GM21529 (cell line): ENCODE results near the gene STOML2.

Experiments used
- ATAC-seq: cut with Tn5 transposase; IDR thresholded peaks from one replicate; pipeline ENCODE4 v1.9.1; 2021; ENCODE audit not compliant: unreplicated experiment

Gene STOML2

DNA sequence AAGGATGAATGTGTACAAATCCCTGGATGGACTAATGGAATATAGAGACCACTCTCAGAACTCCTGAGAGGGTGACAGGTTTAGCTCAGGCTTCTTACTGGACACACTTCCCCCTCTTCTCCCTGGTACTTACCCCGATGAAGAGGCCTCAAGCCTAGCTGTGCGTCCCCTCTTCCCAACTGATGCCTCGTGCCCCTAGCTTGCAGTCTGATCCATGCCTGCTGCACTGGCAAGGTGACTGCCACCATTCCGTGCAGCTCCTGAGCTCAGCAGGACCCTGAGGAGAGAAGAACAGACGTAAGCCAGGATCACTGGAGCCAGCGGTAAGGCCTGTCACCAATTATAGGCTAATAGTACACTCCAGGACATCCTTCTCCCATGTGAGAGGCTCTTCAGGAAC, 5.5 kb upstream of the STOML2 start:
- no peak for ATAC-seq

GRCh38 chr9:35107297-35108290, 4.7 kb upstream of the STOML2 start:
- ATAC-seq, result no peak

GRCh38 chr9:35106343-35106730, 3.4 kb upstream of the STOML2 start:
- no peak for ATAC-seq

DNA sequence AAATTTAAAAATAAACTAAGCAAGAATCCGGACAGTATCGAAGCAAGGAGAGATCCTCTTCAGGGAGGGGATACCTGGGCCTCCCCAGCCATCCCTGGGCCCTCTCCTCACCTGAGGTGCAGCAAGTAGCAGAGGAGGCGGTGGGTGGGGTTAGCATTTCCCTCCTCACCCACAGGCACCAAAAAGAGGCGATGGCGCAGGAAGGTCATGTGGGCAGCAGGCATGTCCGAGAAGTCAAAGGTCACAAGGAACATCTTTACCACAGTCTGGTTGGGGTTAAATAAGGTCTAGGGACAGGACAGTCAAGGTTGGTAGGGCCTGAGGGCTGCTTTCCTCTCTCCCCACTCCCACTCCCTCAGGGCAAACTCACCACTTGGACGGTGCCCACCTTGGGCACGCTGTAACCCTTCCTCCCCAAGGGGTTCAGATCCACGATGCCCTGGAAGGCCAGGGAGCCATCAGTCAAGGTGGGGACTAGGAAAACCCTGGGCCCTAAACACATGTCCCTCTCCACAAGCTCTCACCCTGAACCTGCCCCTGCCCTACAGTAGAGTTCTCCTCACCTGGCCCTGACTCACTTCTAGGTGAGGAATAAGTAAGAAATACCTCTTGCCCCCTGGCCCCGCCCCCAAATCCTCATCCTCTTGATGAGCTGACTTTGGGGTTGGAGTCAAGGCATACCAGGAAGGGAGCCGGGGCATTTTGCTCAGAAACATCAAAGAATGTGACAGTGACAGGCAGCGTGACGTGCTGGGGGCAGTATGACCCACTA, 2.8 kb upstream of the STOML2 start:
- ATAC-seq, result no peak

DNA sequence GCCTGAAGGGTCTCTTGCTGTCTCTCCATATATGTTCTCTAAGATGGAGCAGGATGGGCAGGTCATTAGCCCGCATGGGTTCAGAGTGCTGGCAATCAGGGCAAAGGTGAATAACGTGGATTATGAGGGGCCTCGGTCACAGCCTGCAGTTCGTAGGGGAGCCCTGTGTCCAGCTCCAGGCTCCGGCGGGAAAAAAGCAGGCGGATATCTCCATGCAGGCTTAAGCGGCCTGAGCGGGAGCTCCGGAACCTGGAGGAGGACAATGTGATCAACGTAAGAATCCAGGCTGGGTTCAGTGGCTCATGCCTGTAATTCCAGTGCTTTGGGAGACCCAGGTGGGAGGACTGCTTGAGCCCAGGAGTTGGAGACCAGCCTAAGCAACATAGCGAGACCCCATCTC, 2.2 kb upstream of the STOML2 start:
- ATAC-seq, result no peak

DNA sequence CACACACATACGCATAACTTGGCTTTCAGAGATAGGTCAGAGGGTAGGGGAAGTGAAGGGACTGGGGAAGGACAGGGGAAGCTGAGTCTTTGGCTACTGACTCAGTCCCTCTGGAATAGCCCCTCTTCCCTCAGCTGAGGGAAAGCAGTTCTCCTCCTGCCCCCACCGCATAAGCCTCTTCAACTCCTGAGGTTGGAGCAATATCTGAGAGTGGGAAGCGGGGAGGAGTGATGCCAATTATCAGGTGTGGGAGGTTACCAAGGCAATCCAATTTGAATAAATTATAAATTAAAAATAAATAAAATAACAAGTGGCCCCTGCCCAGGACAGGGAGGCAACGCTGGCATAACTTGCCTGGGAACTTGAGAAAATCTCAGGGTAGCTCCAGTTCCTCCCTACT, 1.7 kb upstream of the STOML2 start:
- ATAC-seq, result no peak

DNA sequence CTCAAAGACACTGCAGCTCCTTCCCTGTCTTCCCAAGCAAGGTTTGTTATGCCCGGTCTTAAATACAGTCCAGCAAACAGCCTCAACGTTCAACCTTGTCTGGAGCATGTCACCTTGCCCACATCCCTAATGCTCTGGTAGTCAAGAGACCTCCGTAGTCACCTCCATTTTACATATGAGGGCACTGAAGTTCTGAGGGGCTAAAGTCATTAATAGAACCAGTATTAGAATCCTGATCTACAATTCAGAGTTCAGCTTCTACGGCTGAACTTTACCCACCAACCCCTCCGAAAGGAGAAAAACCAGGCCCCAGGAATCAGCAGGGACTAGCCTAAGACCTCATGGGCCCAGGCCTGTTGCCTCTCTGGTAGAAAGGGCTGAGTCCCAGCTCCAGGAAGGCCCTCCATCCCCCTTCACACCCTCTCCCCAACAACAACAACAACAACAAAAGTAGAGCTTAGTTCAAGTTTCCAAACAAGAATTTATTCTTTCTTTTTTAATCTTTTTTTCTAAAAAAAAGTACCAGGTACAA, 795 bp upstream of the STOML2 start:
- no peak for ATAC-seq

- peak; percentile 3 for ATAC-seq
Measured at GRCh38 chr9:35102465-35102768, 514 bp downstream of the STOML2 start.

- ATAC-seq, result no peak
Measured at GRCh38 chr9:35097573-35097972, 5.4 kb downstream of the STOML2 start.

GRCh38 chr9:35096035-35096849, 6.7 kb downstream of the STOML2 start, which contains the start of gene PIGO:
Gene PIGO (minus strand): TSS chr9:35096591. CDS start chr9:35095565, 1,026 bp downstream.
- peak; percentile 89 for ATAC-seq

DNA sequence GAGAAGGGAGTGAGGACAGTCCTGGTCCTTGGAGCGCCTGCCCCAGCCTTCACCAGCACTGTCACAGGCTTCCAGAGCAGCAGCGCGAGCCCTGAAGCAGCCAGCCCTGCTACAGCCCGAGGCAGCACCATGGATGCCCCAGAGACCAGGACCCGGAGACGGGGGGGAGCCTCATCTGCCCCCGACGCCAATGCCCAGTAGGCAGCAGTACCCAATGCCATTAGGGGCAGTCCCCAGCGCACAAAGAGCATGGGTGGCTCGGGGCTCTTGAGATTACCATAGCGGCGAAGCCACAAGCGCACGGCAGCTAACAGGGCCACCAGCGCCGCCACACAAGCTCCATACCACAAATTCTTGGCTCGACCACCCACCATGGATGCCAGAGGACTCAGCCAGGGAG, 11.4 kb downstream of the STOML2 start:
- no peak for ATAC-seq

GRCh38 chr9:35089434-35089833, 13.5 kb downstream of the STOML2 start:
- ATAC-seq, result no peak

GRCh38 chr9:35085078-35085477, 17.9 kb downstream of the STOML2 start:
- no peak for ATAC-seq

GRCh38 chr9:35079426-35080341, 23.2 kb downstream of the STOML2 start, which contains the start of gene FANCG:
Gene FANCG (minus strand): TSS chr9:35079942. CDS start chr9:35079524, 418 bp downstream.
- ATAC-seq, result peak; percentile 88

DNA sequence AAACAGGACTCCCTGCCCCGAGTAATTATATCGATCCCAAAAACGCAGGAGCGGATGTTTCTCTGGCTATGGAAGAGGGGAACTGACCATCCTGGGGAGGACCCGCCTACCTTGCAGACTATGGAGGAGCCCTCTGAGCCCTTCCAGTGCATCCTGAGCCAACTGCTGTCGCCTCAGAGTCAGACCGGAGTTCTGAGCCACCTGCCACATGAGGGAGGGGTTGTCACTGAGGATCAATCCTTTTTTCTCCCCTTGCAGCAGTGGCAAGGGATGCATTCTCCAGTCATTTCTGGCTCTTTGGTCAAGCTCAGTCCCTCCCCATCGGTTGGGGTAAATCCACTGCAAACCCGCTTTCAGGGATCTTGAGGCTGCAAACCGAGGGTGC, 23.9 kb downstream of the STOML2 start:
- ATAC-seq, result no peak

GRCh38 chr9:35078066-35078465, 24.9 kb downstream of the STOML2 start:
- no peak for ATAC-seq

DNA sequence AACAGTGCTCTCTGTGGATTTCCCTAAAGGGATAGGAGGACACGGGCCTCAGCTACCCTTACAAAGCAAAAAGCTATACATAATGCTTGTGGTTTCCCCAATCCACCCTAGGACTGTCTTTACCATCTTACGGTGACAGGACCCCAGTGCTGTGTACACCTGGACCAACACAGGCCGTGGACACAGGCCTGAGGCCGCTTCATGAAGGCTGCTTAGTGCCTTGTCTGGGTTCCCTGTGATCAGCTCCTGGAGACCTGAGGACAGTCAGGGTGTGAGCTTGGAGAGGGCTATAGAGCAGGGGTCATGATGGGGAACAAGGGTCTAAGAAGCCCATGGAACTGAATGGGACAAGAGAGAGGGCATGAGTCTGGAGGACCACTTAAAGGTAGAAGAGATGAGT, 26.1 kb downstream of the STOML2 start:
- ATAC-seq, result no peak

- ATAC-seq, result no peak
Measured at GRCh38 chr9:35075358-35075757, 27.6 kb downstream of the STOML2 start.

- no peak for ATAC-seq
Measured at GRCh38 chr9:35074791-35075190, 28.1 kb downstream of the STOML2 start.

- no peak for ATAC-seq
Measured at GRCh38 chr9:35074141-35074540, 28.8 kb downstream of the STOML2 start.
